Ishikawa (cell line): ENCODE measurements around the gene FBXW11.

Experiments
- CEBPB ChIP-seq: IDR thresholded peaks from 2 replicates; pipeline ENCODE4 v1.6.1; 2012
- CREB1 ChIP-seq: IDR thresholded peaks from 2 replicates; pipeline ENCODE4 v1.6.1; 2012; ENCODE audit warnings: low read depth
- EGR1 ChIP-seq: IDR thresholded peaks from 2 replicates; pipeline ENCODE4 v1.6.1; 2012
- EP300 ChIP-seq: IDR thresholded peaks from 2 replicates; pipeline ENCODE4 v1.6.1; 2012; ENCODE audit warnings: borderline replicate concordance
- FOXM1 ChIP-seq: IDR thresholded peaks from 2 replicates; pipeline ENCODE4 v1.6.1; 2012; ENCODE audit warnings: low read depth, borderline replicate concordance
- NFIC ChIP-seq: IDR thresholded peaks from 2 replicates; pipeline ENCODE4 v1.6.1; 2012
- RAD21 ChIP-seq: IDR thresholded peaks from 2 replicates; pipeline ENCODE4 v1.6.1; 2012; ENCODE audit warnings: low read depth
- TAF1 ChIP-seq: IDR thresholded peaks from 2 replicates; pipeline ENCODE4 v1.6.1; 2012; ENCODE audit warnings: low read depth, mild to moderate bottlenecking
- TCF12 ChIP-seq: IDR thresholded peaks from 2 replicates; pipeline ENCODE4 v1.6.1; 2012; ENCODE audit warnings: low read depth
- TEAD4 ChIP-seq: IDR thresholded peaks from 2 replicates; pipeline ENCODE4 v1.6.1; 2012
- YY1 ChIP-seq: IDR thresholded peaks from 2 replicates; pipeline ENCODE4 v1.6.1; 2012; ENCODE audit warnings: low read depth
- ZBTB7A ChIP-seq: IDR thresholded peaks from 2 replicates; pipeline ENCODE4 v1.6.1; 2012; ENCODE audit warnings: low read depth
- TF ChIP-seq, protein P1 (sequence below): IDR thresholded peaks from 2 replicates; pipeline ENCODE4 v1.6.1; 2012
- TF ChIP-seq, protein P2 (sequence below): IDR thresholded peaks from 2 replicates; pipeline ENCODE4 v1.6.1; 2012; ENCODE audit warnings: low read depth, mild to moderate bottlenecking
- TF ChIP-seq, protein P3 (sequence below): IDR thresholded peaks from 2 replicates; pipeline ENCODE4 v1.6.1; 2012

The FBXW11 gene

DNA sequence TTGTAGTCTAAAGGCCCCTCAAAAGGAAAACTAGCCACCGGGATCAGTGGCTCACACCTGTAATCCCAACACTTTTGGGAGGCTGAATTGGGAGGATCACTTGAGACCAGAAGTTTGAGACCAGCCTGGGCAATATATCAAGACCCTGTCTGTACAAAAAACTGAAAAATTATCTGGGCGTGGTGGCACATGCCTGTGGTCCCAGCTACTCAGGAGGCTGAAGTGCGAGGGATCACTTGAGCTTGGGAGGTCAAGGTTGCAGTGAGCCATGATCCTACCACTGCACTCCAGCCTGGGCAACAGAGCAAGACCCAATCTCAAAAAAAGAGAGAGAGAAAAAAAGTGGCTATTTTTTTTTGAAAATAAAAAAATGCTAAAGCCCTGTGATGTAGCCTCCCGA lies 55.2 kb downstream of the FBXW11 start:
- TF ChIP-seq EP300 (no peak), NFIC (no peak), RAD21 (no peak), EGR1 (no peak), YY1 (no peak), CEBPB (no peak), CREB1 (no peak), TAF1 (no peak), FOXM1 (no peak), TEAD4 (no peak), ZBTB7A (no peak)
- TF ChIP-seq, protein P1, sequence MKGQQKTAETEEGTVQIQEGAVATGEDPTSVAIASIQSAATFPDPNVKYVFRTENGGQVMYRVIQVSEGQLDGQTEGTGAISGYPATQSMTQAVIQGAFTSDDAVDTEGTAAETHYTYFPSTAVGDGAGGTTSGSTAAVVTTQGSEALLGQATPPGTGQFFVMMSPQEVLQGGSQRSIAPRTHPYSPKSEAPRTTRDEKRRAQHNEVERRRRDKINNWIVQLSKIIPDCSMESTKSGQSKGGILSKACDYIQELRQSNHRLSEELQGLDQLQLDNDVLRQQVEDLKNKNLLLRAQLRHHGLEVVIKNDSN: no peak
- TF ChIP-seq, protein P2, sequence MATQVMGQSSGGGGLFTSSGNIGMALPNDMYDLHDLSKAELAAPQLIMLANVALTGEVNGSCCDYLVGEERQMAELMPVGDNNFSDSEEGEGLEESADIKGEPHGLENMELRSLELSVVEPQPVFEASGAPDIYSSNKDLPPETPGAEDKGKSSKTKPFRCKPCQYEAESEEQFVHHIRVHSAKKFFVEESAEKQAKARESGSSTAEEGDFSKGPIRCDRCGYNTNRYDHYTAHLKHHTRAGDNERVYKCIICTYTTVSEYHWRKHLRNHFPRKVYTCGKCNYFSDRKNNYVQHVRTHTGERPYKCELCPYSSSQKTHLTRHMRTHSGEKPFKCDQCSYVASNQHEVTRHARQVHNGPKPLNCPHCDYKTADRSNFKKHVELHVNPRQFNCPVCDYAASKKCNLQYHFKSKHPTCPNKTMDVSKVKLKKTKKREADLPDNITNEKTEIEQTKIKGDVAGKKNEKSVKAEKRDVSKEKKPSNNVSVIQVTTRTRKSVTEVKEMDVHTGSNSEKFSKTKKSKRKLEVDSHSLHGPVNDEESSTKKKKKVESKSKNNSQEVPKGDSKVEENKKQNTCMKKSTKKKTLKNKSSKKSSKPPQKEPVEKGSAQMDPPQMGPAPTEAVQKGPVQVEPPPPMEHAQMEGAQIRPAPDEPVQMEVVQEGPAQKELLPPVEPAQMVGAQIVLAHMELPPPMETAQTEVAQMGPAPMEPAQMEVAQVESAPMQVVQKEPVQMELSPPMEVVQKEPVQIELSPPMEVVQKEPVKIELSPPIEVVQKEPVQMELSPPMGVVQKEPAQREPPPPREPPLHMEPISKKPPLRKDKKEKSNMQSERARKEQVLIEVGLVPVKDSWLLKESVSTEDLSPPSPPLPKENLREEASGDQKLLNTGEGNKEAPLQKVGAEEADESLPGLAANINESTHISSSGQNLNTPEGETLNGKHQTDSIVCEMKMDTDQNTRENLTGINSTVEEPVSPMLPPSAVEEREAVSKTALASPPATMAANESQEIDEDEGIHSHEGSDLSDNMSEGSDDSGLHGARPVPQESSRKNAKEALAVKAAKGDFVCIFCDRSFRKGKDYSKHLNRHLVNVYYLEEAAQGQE: no peak

DNA sequence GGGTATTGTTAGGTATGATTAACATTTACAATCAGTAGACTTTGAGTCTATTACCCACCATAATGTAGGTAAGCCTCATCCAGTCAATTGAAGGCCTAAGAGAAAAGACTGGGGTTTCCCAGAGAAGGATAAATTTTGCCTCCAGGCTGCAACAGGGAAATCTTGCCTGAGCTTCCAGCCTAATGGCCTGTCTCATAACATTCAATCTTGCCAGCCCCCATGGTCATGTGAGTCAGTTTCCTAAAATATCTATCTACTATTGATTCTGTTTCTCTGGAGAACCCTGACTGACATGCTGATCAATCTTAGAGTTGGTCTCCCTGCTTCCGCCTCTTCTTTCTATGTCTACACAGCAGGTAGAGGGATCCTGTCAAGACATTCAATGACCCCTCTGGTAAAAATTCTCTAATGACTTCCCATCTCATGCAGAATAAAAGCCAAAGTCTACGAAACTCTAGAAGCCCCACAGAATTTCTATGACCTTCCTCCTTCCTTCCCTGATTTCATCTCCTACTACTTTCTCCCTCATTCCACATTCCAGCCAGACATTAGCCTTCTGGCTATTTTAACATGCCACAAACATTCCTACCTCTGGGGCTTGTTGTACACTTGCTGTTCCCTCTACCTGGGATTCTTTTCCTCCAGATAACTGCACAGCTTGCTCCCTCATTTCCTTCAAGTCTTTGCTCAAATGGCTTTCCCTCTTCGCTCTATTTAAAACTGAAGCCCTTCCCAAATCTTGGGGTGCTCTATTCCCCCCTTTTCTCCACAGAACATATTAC lies 60.2 kb downstream of the FBXW11 start:
- TF ChIP-seq, protein P3, sequence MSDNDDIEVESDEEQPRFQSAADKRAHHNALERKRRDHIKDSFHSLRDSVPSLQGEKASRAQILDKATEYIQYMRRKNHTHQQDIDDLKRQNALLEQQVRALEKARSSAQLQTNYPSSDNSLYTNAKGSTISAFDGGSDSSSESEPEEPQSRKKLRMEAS: no peak
- TF ChIP-seq CREB1: no peak
- TF ChIP-seq EGR1: no peak
- TF ChIP-seq, protein P2: no peak
- no peak for TF ChIP-seq TAF1
- no peak for TF ChIP-seq RAD21
- TF ChIP-seq NFIC: no peak
- TF ChIP-seq YY1: no peak
- TF ChIP-seq FOXM1: no peak
- no peak for TF ChIP-seq EP300
- no peak for TF ChIP-seq ZBTB7A
- TF ChIP-seq, protein P1: no peak
- no peak for TF ChIP-seq CEBPB
- no peak for TF ChIP-seq TCF12
- TF ChIP-seq TEAD4: no peak

DNA sequence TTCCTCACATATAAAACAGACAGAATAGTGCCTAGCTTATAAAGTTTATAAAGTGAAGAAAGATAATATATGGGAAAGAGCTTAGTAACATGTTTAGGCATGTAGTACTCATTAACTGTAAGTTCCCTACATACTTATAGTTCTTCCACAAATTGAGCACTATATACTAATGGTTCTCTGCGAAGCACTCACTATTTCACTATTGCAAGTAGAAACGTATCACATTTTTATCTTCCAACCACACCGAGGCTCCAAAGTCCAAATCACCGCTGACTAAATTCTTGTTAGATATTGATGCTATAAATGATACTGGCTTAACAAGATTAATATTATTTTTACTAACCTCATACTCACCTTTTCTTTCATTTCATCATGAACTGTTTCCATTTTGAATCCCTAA lies 61.0 kb downstream of the FBXW11 start:
- TF ChIP-seq TAF1: no peak
- no peak for TF ChIP-seq CEBPB
- TF ChIP-seq, protein P2: no peak
- TF ChIP-seq EP300: no peak
- no peak for TF ChIP-seq YY1
- no peak for TF ChIP-seq RAD21
- TF ChIP-seq, protein P3: no peak
- no peak for TF ChIP-seq ZBTB7A

DNA sequence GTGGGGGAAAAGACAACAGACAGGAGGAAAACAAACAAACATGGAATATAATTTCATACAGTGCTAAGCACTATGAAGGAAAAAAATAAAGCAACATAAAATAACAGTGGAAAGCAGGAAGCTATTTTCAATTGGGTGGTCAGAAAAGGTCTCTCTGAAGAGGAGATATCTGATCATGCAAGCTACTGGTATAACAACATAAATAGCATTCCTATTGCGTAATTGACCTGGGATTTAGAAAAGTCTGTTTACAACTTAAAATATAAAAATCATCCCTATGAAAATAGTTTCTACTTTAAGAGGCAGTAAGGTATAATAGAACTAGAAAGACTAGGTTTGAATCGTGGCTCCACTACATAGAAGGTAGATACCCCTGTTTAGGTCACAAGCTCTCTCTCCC lies 61.4 kb downstream of the FBXW11 start:
- peak; percentile 90 for TF ChIP-seq CEBPB
- TF ChIP-seq CREB1: no peak

DNA sequence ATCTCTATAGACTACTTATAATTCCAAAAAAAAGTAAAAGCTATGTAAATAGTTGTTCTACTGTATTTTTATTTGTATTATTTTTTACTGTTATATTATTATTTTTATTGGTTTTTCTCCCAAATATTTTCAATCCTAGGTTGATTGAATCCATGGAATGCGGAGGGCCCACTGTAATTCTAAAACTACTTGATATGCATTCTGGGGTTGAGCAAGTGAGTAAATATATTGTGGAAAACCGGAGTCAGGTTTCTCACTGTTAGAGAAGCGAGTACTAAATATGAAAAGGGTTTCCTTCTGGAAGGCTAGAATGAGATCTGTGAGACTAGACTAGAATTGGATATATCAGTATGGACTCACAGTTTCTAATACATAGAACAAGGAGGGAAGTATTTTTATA lies 66.5 kb downstream of the FBXW11 start:
- 0 out of 2 replicates have a peak, but pooled peaks have one; percentile 10 for TF ChIP-seq CEBPB
- no peak for TF ChIP-seq CREB1
